ENCODE data around the gene HTR2A. TPM values are rescaled to one million over a fixed set of nuclear protein-coding genes. Genes with fewer than 3 reads are reported as not detected.

Gene HTR2A
- total and polyA plus RNA-seq, 2 donors (not counting 3 experiments of a cell fraction or from before 2014, with no cell fraction given) = not detected

- Histone ChIP-seq H3K27ac (ENCODE audit: insufficient read depth, low read depth, low read length) (no peak overlapping the region), H3K4me1 (ENCODE audit: control insufficient read depth, extremely low read depth, insufficient read depth, low read length) (peaks cover 9% of the 10 kb centered on the region), H3K9me1 (replicated peaks; ENCODE audit: control insufficient read depth, extremely low read depth, insufficient read depth, low read length) (no peaks in the 10 kb centered on the region), H3K9me3 (replicated peaks; ENCODE audit: control insufficient read depth, insufficient read depth, low read length) (no peaks in the 10 kb centered on the region), H3K36me3 (ENCODE audit: control insufficient read depth in 2 of 2, extremely low read depth in 1 of 2, insufficient read depth in 2 of 2, low read length in 2 of 2) (no peaks in the 10 kb centered on the region), H2AFZ (ENCODE audit: low read depth, low read length) (peak overlapping the region; percentile 84), H3K27me3 (ENCODE audit: control insufficient read depth in 2 of 2, insufficient read depth in 2 of 2, low read length in 2 of 2) (peaks cover 2 to 9% of the 10 kb centered on the region in 2 experiments), H4K20me1 (replicated peaks; ENCODE audit: control insufficient read depth, extremely low read depth, insufficient read depth, low read length) (no peaks in the 10 kb centered on the region), H3K9ac (replicated peaks; ENCODE audit: extremely low read depth, insufficient read depth, low read length) (peak overlapping the region; percentile 93), H3K4me2 (ENCODE audit: insufficient read depth, low read length) (peak overlapping the region; percentile 73), H3K4me3 (replicated peaks in 1 of 3; ENCODE audit: insufficient read depth in 1 of 3, low read depth in 1 of 3, low read length in 3 of 3) (peak overlapping the region in 2 of 3 experiments; percentile 81 to 89), H3K79me2 (ENCODE audit: control insufficient read depth, insufficient read depth, low read length) (peaks cover 24% of the 10 kb centered on the region)
- DNase-seq (ENCODE audit: low read depth, low spot score) (no peak), FAIRE-seq (no peak)
- ChIA-PET CTCF (no interaction called here), POLR2A (no interaction called here)
- no TSS peak for BruUV-seq (replicated peaks)
- TF ChIP-seq, protein P1, sequence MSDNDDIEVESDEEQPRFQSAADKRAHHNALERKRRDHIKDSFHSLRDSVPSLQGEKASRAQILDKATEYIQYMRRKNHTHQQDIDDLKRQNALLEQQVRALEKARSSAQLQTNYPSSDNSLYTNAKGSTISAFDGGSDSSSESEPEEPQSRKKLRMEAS (IDR thresholded peaks at IDR 0.05; ENCODE audit: insufficient read depth, insufficient read length) = no peak
- intact Hi-C loops (cut with micrococcal nuclease) = loop anchor here (2.0 kb wide), 1 partner anchor 243 kb away; no protein-coding TSS in a partner anchor
- dilution Hi-C loops (cut with MboI; ENCODE audit: extremely low pct_ligation_motif_present, low sequenced_read_pairs) = no loop called here
Observed at GRCh38 chr13:46797501-46798237, 99.2 kb downstream of the HTR2A start.

DNA sequence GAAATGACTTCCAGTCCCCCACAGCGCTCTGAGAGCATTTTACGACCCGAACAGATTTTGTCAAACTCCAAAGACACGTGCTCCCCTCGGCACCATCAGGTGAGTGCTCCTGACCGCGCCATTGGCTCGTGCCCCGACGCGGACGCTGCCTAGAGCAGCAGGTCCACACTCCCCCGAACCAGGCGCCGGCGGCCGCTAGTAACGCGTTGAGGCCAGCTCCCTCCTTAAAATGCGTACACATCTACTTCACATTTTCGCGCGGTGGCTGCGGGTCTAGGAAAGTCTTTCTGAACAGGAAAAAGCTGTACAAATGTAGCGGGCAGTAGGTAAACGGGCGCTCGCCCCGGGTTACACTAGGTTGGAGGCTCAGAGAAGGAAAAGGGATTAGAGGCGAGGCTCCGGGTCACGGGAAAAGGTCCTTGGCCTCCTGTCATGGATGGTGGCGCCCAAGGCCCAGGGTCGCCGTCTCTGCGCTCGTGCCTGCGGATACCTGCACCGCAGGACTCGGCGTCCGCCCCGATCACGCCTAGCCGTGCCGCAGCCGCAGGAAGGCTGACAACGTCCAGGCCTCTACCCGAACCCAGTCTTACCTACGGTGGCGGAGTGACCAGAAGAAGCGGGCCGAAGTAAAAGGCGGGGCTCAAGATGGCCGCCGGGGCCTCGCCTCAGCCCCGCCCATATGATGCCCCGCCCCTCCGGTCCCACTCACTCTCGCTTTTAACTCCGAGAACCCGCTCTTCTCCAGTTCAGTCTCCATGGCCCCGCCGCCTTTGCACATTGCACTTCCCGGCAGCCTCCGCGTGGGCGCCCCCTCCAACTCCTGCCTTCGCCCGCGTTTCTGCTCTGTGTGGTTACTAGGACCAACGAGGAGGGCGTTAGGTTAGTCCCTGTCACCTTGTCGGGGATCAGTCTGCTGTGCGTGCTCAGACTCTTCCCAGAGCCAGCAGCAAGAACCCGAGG is 100.1 kb downstream of the HTR2A start, which contains the start of gene ESD:
TSS of gene ESD (minus strand) at position 647 of the 960 bp plus-strand sequence. CDS start 5,748 bp downstream, outside the sequence.
- CTCF ChIA-PET = no interaction called here
- Histone ChIP-seq H3K4me1 (ENCODE audit: control insufficient read depth, extremely low read depth, insufficient read depth, low read length) (peaks cover 9% of the 10 kb centered on the region), H3K9ac (replicated peaks; ENCODE audit: extremely low read depth, insufficient read depth, low read length) (peak within 1 kb of the TSS; percentile 93), H3K79me2 (ENCODE audit: control insufficient read depth, insufficient read depth, low read length) (peaks cover 24% of the 10 kb centered on the region), H2AFZ (ENCODE audit: low read depth, low read length) (peak within 1 kb of the TSS; percentile 84), H3K9me1 (replicated peaks; ENCODE audit: control insufficient read depth, extremely low read depth, insufficient read depth, low read length) (no peaks in the 10 kb centered on the region), H3K27me3 (ENCODE audit: control insufficient read depth in 2 of 2, insufficient read depth in 2 of 2, low read length in 2 of 2) (peaks cover 2 to 9% of the 10 kb centered on the region in 2 experiments), H3K36me3 (ENCODE audit: control insufficient read depth in 2 of 2, extremely low read depth in 1 of 2, insufficient read depth in 2 of 2, low read length in 2 of 2) (no peaks in the 10 kb centered on the region), H4K20me1 (replicated peaks; ENCODE audit: control insufficient read depth, extremely low read depth, insufficient read depth, low read length) (no peaks in the 10 kb centered on the region), H3K4me2 (ENCODE audit: insufficient read depth, low read length) (peak within 1 kb of the TSS; percentile 90), H3K4me3 (replicated peaks in 1 of 3; ENCODE audit: insufficient read depth in 1 of 3, low read depth in 1 of 3, low read length in 3 of 3) (peak within 1 kb of the TSS; percentile 56 to 89 (median 81)), H3K9me3 (replicated peaks; ENCODE audit: control insufficient read depth, insufficient read depth, low read length) (no peaks in the 10 kb centered on the region), H3K27ac (ENCODE audit: insufficient read depth, low read depth, low read length) (peak within 1 kb of the TSS; percentile 63)
- intact Hi-C loops (cut with micrococcal nuclease) = loop anchor here (2.0 kb wide), 1 partner anchor 242 kb away; no protein-coding TSS in a partner anchor
- DNase-seq (ENCODE audit: low read depth, low spot score) (peak; percentile 89), FAIRE-seq (peak; percentile 91)
- TF ChIP-seq GATA2 (IDR thresholded peaks at IDR 0.05; ENCODE audit: insufficient read depth, insufficient read length, low read depth, low read length) (no peak), FOS (IDR thresholded peaks at IDR 0.05; ENCODE audit: borderline replicate concordance, insufficient read depth, low read length) (no peak), POLR2A (IDR thresholded peaks at IDR 0.05; ENCODE audit: low read depth, low read length) (peak; percentile 79), POLR2AphosphoS5 (IDR thresholded peaks at IDR 0.05; ENCODE audit: insufficient read depth, low read depth, low read length) (peak; percentile 76), EZH2 (IDR thresholded peaks at IDR 0.05; ENCODE audit: borderline replicate concordance, low read depth, low read length, severe bottlenecking) (no peak), JUN (IDR thresholded peaks at IDR 0.05; ENCODE audit: borderline replicate concordance, insufficient read depth, insufficient read length, low read depth) (no peak), MYC (IDR thresholded peaks at IDR 0.05; ENCODE audit: low read depth, low read length) (peak; percentile 16)
- TF ChIP-seq, protein P2, sequence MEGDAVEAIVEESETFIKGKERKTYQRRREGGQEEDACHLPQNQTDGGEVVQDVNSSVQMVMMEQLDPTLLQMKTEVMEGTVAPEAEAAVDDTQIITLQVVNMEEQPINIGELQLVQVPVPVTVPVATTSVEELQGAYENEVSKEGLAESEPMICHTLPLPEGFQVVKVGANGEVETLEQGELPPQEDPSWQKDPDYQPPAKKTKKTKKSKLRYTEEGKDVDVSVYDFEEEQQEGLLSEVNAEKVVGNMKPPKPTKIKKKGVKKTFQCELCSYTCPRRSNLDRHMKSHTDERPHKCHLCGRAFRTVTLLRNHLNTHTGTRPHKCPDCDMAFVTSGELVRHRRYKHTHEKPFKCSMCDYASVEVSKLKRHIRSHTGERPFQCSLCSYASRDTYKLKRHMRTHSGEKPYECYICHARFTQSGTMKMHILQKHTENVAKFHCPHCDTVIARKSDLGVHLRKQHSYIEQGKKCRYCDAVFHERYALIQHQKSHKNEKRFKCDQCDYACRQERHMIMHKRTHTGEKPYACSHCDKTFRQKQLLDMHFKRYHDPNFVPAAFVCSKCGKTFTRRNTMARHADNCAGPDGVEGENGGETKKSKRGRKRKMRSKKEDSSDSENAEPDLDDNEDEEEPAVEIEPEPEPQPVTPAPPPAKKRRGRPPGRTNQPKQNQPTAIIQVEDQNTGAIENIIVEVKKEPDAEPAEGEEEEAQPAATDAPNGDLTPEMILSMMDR (IDR thresholded peaks at IDR 0.05; ENCODE audit: extremely low read depth in 1 of 2, insufficient read depth in 1 of 2, low read depth in 1 of 2, low read length in 2 of 2) = no peak
- TF ChIP-seq, protein P1 (IDR thresholded peaks at IDR 0.05; ENCODE audit: insufficient read depth, insufficient read length) = peak; percentile 84
- BruUV-seq (replicated peaks) = TSS peak; percentile 78
- POLR2A ChIA-PET = no interaction called here
- dilution Hi-C loops (cut with MboI; ENCODE audit: extremely low pct_ligation_motif_present, low sequenced_read_pairs) = no loop called here
